ENCODE measurements around the gene DNHD1.

The DNHD1 gene

GRCh38 chr11:6608726-6609501 lies 111.8 kb downstream of the DNHD1 start:
- no peak for DNase-seq (ENCODE audit: low read depth in 1 of 2, low spot score in 1 of 2)

GRCh38 chr11:6609502-6610015 lies 112.5 kb downstream of the DNHD1 start:
- DNase-seq (ENCODE audit: low read depth in 1 of 2, low spot score in 1 of 2), result no peak

- DNase-seq (ENCODE audit: low read depth in 1 of 2, low spot score in 1 of 2), result no peak
These were observed 113.5 kb downstream of the DNHD1 start for GRCh38 chr11:6610591-6610990.

GRCh38 chr11:6611092-6611962 lies 114.2 kb downstream of the DNHD1 start:
- no peak for DNase-seq (ENCODE audit: low read depth in 1 of 2, low spot score in 1 of 2)

- no peak for DNase-seq (ENCODE audit: low read depth in 1 of 2, low spot score in 1 of 2)
These were observed 114.8 kb downstream of the DNHD1 start for GRCh38 chr11:6611963-6612212.

GRCh38 chr11:6612213-6613041 lies 115.3 kb downstream of the DNHD1 start, which contains the start of gene TAF10:
Gene TAF10, minus strand, starts transcription at chr11:6612216. Its CDS starts 27 bp downstream, at chr11:6612189.
- DNase-seq (ENCODE audit: low read depth in 1 of 2, low spot score in 1 of 2), result peak; percentile 88 to 90

- DNase-seq (ENCODE audit: low read depth in 1 of 2, low spot score in 1 of 2), result no peak
These were observed 116.4 kb downstream of the DNHD1 start for GRCh38 chr11:6613496-6613895.

- no peak for DNase-seq (ENCODE audit: low read depth in 1 of 2, low spot score in 1 of 2)
These were observed 117.4 kb downstream of the DNHD1 start for GRCh38 chr11:6614446-6614845.

- DNase-seq (ENCODE audit: low read depth in 1 of 2, low spot score in 1 of 2), result no peak
These were observed 118.0 kb downstream of the DNHD1 start for GRCh38 chr11:6615046-6615445.

- no peak for DNase-seq (ENCODE audit: low read depth in 1 of 2, low spot score in 1 of 2)
These were observed 119.0 kb downstream of the DNHD1 start for GRCh38 chr11:6615882-6616585.

- no peak for DNase-seq (ENCODE audit: low read depth in 1 of 2, low spot score in 1 of 2)
These were observed 119.6 kb downstream of the DNHD1 start for GRCh38 chr11:6616596-6617250.

- no peak for DNase-seq (ENCODE audit: low read depth in 1 of 2, low spot score in 1 of 2)
These were observed 120.3 kb downstream of the DNHD1 start for GRCh38 chr11:6617315-6617781.

- peak; percentile 39 to 52 for DNase-seq (ENCODE audit: low read depth in 1 of 2, low spot score in 1 of 2)
These were observed 121.3 kb downstream of the DNHD1 start for GRCh38 chr11:6618117-6619003.

- DNase-seq (ENCODE audit: low read depth in 1 of 2, low spot score in 1 of 2), result peak; percentile 75 to 78
These were observed 122.1 kb downstream of the DNHD1 start, which contains the start of gene TPP1 for GRCh38 chr11:6619004-6619745. Gene TPP1, minus strand, starts transcription at chr11:6619422. Its CDS starts 22 bp downstream, at chr11:6619400.

GRCh38 chr11:6620636-6621035 lies 123.6 kb downstream of the DNHD1 start:
- no peak for DNase-seq (ENCODE audit: low read depth in 1 of 2, low spot score in 1 of 2)
